SK-N-SH (cell line): ENCODE results near the gene PIK3R5.

Source experiments
- GABPA ChIP-seq: IDR thresholded peaks from 2 replicates; pipeline ENCODE4 v1.4.0; 2012; ENCODE audit warnings: low read depth, mild to moderate bottlenecking
- JUND ChIP-seq: IDR thresholded peaks from 2 replicates; pipeline ENCODE4 v1.4.0; 2012
- NFIC ChIP-seq: IDR thresholded peaks from 2 replicates; pipeline ENCODE4 v1.4.0; 2012; ENCODE audit warnings: borderline replicate concordance
- POLR2AphosphoS5 ChIP-seq: IDR thresholded peaks from 2 replicates; pipeline ENCODE4 v1.6.1; 2012; ENCODE audit warnings: low read depth, low read length
- TF ChIP-seq, protein P1 (sequence below): fragments of 200-600 bp; sonication (generic); IDR thresholded peaks from 2 replicates; pipeline ENCODE4 v1.6.1; 2017; ENCODE audit warnings: antibody characterized with exemption, mild to moderate bottlenecking, moderate library complexity
- TF ChIP-seq, protein P2 (sequence below): IDR thresholded peaks from 2 replicates; pipeline ENCODE4 v1.4.0; 2012; ENCODE audit warnings: low read depth, borderline replicate concordance

DNA sequence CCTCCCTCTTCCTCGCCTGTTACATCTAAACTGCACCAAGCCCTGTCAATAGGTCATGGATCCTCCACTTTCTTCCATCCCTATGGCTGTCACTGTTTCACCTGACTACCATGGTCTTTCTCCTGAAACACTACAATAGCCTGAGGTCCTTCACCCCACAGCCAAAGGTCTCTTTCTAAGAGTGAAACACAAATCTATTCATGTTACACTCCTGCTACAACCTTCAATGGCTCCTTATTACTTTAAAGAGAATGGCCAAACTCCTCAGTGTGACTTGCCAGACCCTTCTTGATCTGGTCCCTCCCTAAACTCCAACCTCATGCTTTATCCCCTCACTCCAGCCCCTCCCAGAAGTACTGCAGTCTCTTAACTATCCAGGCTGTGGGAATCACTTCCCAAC is 97.4 kb downstream of the PIK3R5 start:
- TF ChIP-seq, protein P1, sequence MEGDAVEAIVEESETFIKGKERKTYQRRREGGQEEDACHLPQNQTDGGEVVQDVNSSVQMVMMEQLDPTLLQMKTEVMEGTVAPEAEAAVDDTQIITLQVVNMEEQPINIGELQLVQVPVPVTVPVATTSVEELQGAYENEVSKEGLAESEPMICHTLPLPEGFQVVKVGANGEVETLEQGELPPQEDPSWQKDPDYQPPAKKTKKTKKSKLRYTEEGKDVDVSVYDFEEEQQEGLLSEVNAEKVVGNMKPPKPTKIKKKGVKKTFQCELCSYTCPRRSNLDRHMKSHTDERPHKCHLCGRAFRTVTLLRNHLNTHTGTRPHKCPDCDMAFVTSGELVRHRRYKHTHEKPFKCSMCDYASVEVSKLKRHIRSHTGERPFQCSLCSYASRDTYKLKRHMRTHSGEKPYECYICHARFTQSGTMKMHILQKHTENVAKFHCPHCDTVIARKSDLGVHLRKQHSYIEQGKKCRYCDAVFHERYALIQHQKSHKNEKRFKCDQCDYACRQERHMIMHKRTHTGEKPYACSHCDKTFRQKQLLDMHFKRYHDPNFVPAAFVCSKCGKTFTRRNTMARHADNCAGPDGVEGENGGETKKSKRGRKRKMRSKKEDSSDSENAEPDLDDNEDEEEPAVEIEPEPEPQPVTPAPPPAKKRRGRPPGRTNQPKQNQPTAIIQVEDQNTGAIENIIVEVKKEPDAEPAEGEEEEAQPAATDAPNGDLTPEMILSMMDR: no peak
- no peak for TF ChIP-seq POLR2AphosphoS5
- no peak for TF ChIP-seq JUND
- TF ChIP-seq NFIC: no peak
- TF ChIP-seq, protein P2, sequence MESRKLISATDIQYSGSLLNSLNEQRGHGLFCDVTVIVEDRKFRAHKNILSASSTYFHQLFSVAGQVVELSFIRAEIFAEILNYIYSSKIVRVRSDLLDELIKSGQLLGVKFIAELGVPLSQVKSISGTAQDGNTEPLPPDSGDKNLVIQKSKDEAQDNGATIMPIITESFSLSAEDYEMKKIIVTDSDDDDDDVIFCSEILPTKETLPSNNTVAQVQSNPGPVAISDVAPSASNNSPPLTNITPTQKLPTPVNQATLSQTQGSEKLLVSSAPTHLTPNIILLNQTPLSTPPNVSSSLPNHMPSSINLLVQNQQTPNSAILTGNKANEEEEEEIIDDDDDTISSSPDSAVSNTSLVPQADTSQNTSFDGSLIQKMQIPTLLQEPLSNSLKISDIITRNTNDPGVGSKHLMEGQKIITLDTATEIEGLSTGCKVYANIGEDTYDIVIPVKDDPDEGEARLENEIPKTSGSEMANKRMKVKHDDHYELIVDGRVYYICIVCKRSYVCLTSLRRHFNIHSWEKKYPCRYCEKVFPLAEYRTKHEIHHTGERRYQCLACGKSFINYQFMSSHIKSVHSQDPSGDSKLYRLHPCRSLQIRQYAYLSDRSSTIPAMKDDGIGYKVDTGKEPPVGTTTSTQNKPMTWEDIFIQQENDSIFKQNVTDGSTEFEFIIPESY: no peak
- no peak for TF ChIP-seq GABPA
